BE2C (cell line): ENCODE data around the gene GLS.
A peak's percentile ranks its signal among the peaks of the same experiment; 100 is the strongest.

ENCODE experiments used
- DNase-seq: peaks from one replicate; pipeline ENCODE4 v3.0.0-alpha.2; 2020
- H3K27me3 ChIP-seq: fragments of 250-450 bp; sonication (Bioruptor Pico); 2 replicates; pipeline ENCODE4 v1.5.1; 2020; ENCODE audit warnings: mild to moderate bottlenecking
- H3K36me3 ChIP-seq: fragments of 250-450 bp; sonication (Bioruptor Pico); 2 replicates; pipeline ENCODE4 v1.5.1; 2020; ENCODE audit warnings: mild to moderate bottlenecking
- H3K4me1 ChIP-seq: fragments of 250-450 bp; sonication (Bioruptor Pico); 2 replicates; pipeline ENCODE4 v1.5.1; 2020
- H3K4me3 ChIP-seq: 2 replicates; pipeline ENCODE4 v1.5.1; 2011; ENCODE audit warnings: low read depth, low read length
- H3K9me3 ChIP-seq: fragments of 250-450 bp; sonication (Bioruptor Pico); 2 replicates; pipeline ENCODE4 v1.5.1; 2020
- CTCF ChIP-seq: IDR thresholded peaks from 2 replicates; pipeline ENCODE4 v1.5.1; 2012; ENCODE audit warnings: mild to moderate bottlenecking, low read depth, low read length

The GLS gene

GRCh38 chr2:191013932-191014652 is 133.5 kb downstream of the GLS start, which contains the start of gene STAT1:
STAT1 (minus strand) TSS chr2:191014171; CDS start chr2:191010003, 4,168 bp downstream.
- TF ChIP-seq CTCF = peak; percentile 13

GRCh38 chr2:191014653-191015020 is 134.0 kb downstream of the GLS start:
- Histone ChIP-seq H3K4me3 (peak overlapping the region; percentile 80), H3K9me3 (no peaks in the 10 kb centered on the region), H3K36me3 (no peaks in the 10 kb centered on the region), H3K27me3 (no peaks in the 10 kb centered on the region), H3K4me1 (peaks cover 4% of the 10 kb centered on the region; the same call in 1 of the 2 replicates)
- DNase-seq = no peak
- no peak for TF ChIP-seq CTCF

More at GRCh38 chr2:191013932-191014652, 133.5 kb downstream of the GLS start, which contains the start of gene STAT1:
- Histone ChIP-seq H3K4me1 (peaks cover 4% of the 10 kb centered on the region; the same call in 1 of the 2 replicates), H3K4me3 (peak within 1 kb of the TSS; percentile 80), H3K27me3 (no peaks in the 10 kb centered on the region), H3K36me3 (no peaks in the 10 kb centered on the region), H3K9me3 (no peaks in the 10 kb centered on the region)
- DNase-seq = peak; percentile 95
